HCT116 (cell line): ENCODE results near the gene IAH1. TPM values are rescaled to one million over a fixed set of nuclear protein-coding genes. Genes with fewer than 3 reads are reported as not detected.

Experiments used
- ATAC-seq: fragments of 200-7000 bp; cut with Tn5 transposase; 2 replicates; pipeline ENCODE4 v1.9.1; 2020; ENCODE audit warnings: mild to moderate bottlenecking, moderate library complexity
- BruUV-seq: library from RNA; stranded (reverse); fragments of 400-500 nt; replicated peaks from 2 replicates; lab custom pipeline; 2021; lab: Mats Ljungman, UMichigan
- CTCF ChIA-PET: fragments of 300-600 bp; sonication (Branson Sonifier 250); formaldehyde crosslinking; loops from one replicate; lab custom pipeline; 2021; ENCODE audit warnings: antibody characterized with exemption; lab: Charles Lee
- POLR2A ChIA-PET: fragments of 300-600, 350-600 bp; sonication (Branson Sonifier 250); formaldehyde crosslinking; loops from one replicate; lab custom pipeline; 2021; ENCODE audit warnings: antibody characterized with exemption; lab: Charles Lee
- RAD21 ChIA-PET, 2 experiments: fragments of 300-600 bp; sonication (Branson Sonifier 250); formaldehyde crosslinking; loops; one replicate each; lab custom pipeline; 2023; ENCODE audit warnings: low total read pairs in 2 of 2; ENCODE audit not compliant: uncharacterized antibody in 2 of 2, unreplicated experiment in 2 of 2, low non-redundant PET in 1 of 2; lab: Charles Lee
- DNase-seq: peaks from one replicate; pipeline ENCODE4 v3.0.0-alpha.2; 2010; ENCODE audit warnings: low read depth, low spot score
- H2AFZ ChIP-seq: fragments of 200-600 bp; shearing (Covaris generic), sonication (generic); 2 replicates; pipeline ENCODE4 v1.6.1; 2017; ENCODE audit warnings: low read depth, mixed run types, mixed read lengths, antibody characterized with exemption, low read length; ENCODE audit not compliant: poor library complexity, severe bottlenecking
- H3K27ac ChIP-seq: 2 replicates; pipeline ENCODE4 v1.5.1; 2012; ENCODE audit warnings: low read depth, low read length
- H3K27me3 ChIP-seq: fragments of 200-600 bp; sonication (generic); 2 replicates; pipeline ENCODE4 v1.6.1; 2016; ENCODE audit warnings: mixed run types, low read length, mixed read lengths; ENCODE audit not compliant: insufficient read depth
- H3K36me3 ChIP-seq, 2 experiments: fragments of 200-500 bp in 1 of 2; fragments of 200-600 bp in 1 of 2; sonication (Bioruptor generic) in 1 of 2; sonication (generic) in 1 of 2; 2 replicates each; pipeline versions ENCODE4 v1.5.1 to v1.6.1; 2014 to 2016; ENCODE audit warnings: low read length in 2 of 2, inconsistent platforms in 1 of 2, mixed read lengths in 1 of 2, mixed run types in 1 of 2; ENCODE audit not compliant: insufficient read depth in 2 of 2, control insufficient read depth in 1 of 2
- H3K4me1 ChIP-seq, 2 experiments: fragments of 200-600 bp in 1 of 2; sonication (generic) in 1 of 2; 2 replicates each; pipeline versions ENCODE4 v1.5.1 to v1.6.1; 2012 to 2017; ENCODE audit warnings: low read length in 2 of 2, inconsistent platforms in 1 of 2, mild to moderate bottlenecking in 1 of 2, mixed read lengths in 1 of 2, mixed run types in 1 of 2, moderate library complexity in 1 of 2; ENCODE audit not compliant: insufficient read depth in 2 of 2, control insufficient read depth in 1 of 2
- H3K4me2 ChIP-seq: fragments of 200-600 bp; sonication (generic); 2 replicates; pipeline ENCODE4 v1.6.1; 2017; ENCODE audit warnings: mixed run types, low read length, mixed read lengths
- H3K4me3 ChIP-seq, 2 experiments: fragments of 200-600 bp in 1 of 2; sonication (generic) in 1 of 2; replicated peaks in 1 of 2; 2 replicates each; pipeline ENCODE4 v1.5.1; 2011 to 2016; ENCODE audit warnings: low read length in 2 of 2, control low read depth in 1 of 2, low read depth in 1 of 2, mild to moderate bottlenecking in 1 of 2, mixed read lengths in 1 of 2, mixed run types in 1 of 2
- H3K79me2 ChIP-seq: fragments of 200-600 bp; sonication (generic); 2 replicates; pipeline ENCODE4 v1.6.1; 2017; ENCODE audit warnings: mild to moderate bottlenecking, mixed run types, low read length, moderate library complexity, mixed read lengths; ENCODE audit not compliant: insufficient read depth
- H3K9ac ChIP-seq: fragments of 200-600 bp; sonication (generic); 2 replicates; pipeline ENCODE4 v1.6.1; 2016; ENCODE audit warnings: low read length, mixed read lengths
- H3K9me2 ChIP-seq: fragments of 200-600 bp; sonication (generic), shearing (Covaris generic); 2 replicates; pipeline ENCODE4 v1.6.1; 2017; ENCODE audit warnings: mixed run types, mild to moderate bottlenecking, moderate library complexity; ENCODE audit not compliant: insufficient read depth
- H3K9me3 ChIP-seq, 2 experiments: fragments of 200-500 bp in 1 of 2; fragments of 200-600 bp in 1 of 2; sonication (Bioruptor generic) in 1 of 2; sonication (generic) in 1 of 2; 2 replicates each; pipeline ENCODE4 v1.6.1; 2014 to 2017; ENCODE audit warnings: low read length in 2 of 2, mixed read lengths in 2 of 2, inconsistent platforms in 1 of 2, low read depth in 1 of 2, mild to moderate bottlenecking in 1 of 2, mixed run types in 1 of 2, moderate library complexity in 1 of 2; ENCODE audit not compliant: control insufficient read depth in 1 of 2, insufficient read depth in 1 of 2
- H4K20me1 ChIP-seq: fragments of 200-600 bp; sonication (generic), shearing (Covaris generic); 2 replicates; pipeline ENCODE4 v1.6.1; 2017; ENCODE audit warnings: mixed run types, mild to moderate bottlenecking, moderate library complexity; ENCODE audit not compliant: insufficient read depth
- CEBPB ChIP-seq: IDR thresholded peaks from 2 replicates; pipeline ENCODE4 v1.6.1; 2012; ENCODE audit warnings: low read depth
- ELF1 ChIP-seq: IDR thresholded peaks from 2 replicates; pipeline ENCODE4 v1.6.1; 2012; ENCODE audit warnings: low read depth, borderline replicate concordance
- EZH2 ChIP-seq: fragments of 200-600 bp; sonication (generic); IDR thresholded peaks from 2 replicates; pipeline ENCODE4 v1.6.1; 2017; ENCODE audit warnings: antibody characterized with exemption, mixed run types
- EZH2phosphoT487 ChIP-seq: fragments of 200-600 bp; IDR thresholded peaks from 2 replicates; pipeline ENCODE4 v1.6.1; 2018; ENCODE audit warnings: antibody characterized with exemption, borderline replicate concordance
- FOSL1 ChIP-seq: IDR thresholded peaks from 2 replicates; pipeline ENCODE4 v1.6.1; 2012; ENCODE audit warnings: low read depth
- POLR2AphosphoS5 ChIP-seq: IDR thresholded peaks from 2 replicates; pipeline ENCODE4 v1.6.1; 2011; ENCODE audit warnings: mild to moderate bottlenecking, low read depth, low read length, moderate library complexity
- RAD21 ChIP-seq: IDR thresholded peaks from 2 replicates; pipeline ENCODE4 v1.6.1; 2012; ENCODE audit warnings: low read depth, mild to moderate bottlenecking
- SIN3A ChIP-seq: IDR thresholded peaks from 2 replicates; pipeline ENCODE4 v1.6.1; 2012; ENCODE audit warnings: low read depth
- SP1 ChIP-seq: IDR thresholded peaks from 2 replicates; pipeline ENCODE4 v1.6.1; 2012; ENCODE audit warnings: low read depth
- TCF7L2 ChIP-seq: IDR thresholded peaks from 2 replicates; pipeline ENCODE4 v1.7.0; 2011; ENCODE audit warnings: borderline replicate concordance, inconsistent platforms; ENCODE audit not compliant: insufficient read depth, insufficient read length; ENCODE audit errors: extremely low read depth
- YY1 ChIP-seq: IDR thresholded peaks from 2 replicates; pipeline ENCODE4 v1.6.1; 2011; ENCODE audit warnings: low read length, low read depth, moderate library complexity, mild to moderate bottlenecking; ENCODE audit not compliant: insufficient replicate concordance; ENCODE audit errors: extremely low read depth
- ZNF274 ChIP-seq: fragments of 200-500 bp; sonication (Bioruptor generic); IDR thresholded peaks from 2 replicates; pipeline ENCODE4 v1.6.1; 2014; ENCODE audit warnings: mild to moderate bottlenecking, low read depth, low read length, inconsistent platforms
- intact Hi-C: fragments of 100-400 bp; cut with micrococcal nuclease; formaldehyde crosslinking; loops from 2 replicates; pipeline ENCODE4 v1.10.0; 2022
- total RNA-seq: library from RNA; stranded (reverse); gene quantifications from one replicate; pipeline ENCODE4 v1.2.1, GENCODE V29; 2021; ENCODE audit not compliant: unreplicated experiment
- TF ChIP-seq, protein P1 (sequence below): IDR thresholded peaks from 2 replicates; pipeline ENCODE4 v1.6.1; 2012
- TF ChIP-seq, protein P2 (sequence below): IDR thresholded peaks from 2 replicates; pipeline ENCODE4 v1.6.1; 2012

The IAH1 gene
- total RNA-seq, 1 experiment from 2014 or later = 35.1 TPM

DNA sequence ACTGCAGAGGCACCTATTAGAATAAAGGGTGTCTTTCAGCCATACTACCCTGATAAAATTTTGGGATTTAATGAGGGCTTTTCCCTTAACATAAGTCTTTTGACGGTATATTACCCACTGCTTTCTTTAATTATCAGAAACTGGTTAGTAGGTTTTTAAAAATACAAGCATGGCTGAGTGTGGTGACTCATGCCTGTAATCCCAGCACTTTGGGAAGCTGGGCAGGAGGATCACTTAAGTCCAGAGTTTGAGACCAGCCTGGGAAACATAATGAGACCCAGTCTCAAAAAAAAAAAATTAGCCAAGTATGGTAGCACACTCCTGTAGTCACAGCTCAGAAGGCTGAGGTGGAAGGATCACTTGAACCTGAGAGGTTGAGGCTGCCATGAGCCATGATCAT is 34.8 kb upstream of the IAH1 start (continued):
- no peak for TF ChIP-seq CEBPB
- TF ChIP-seq POLR2AphosphoS5 = no peak
- TF ChIP-seq YY1 = no peak
- TF ChIP-seq FOSL1 = no peak
- no peak for TF ChIP-seq TCF7L2
- no peak for TF ChIP-seq EZH2
- TF ChIP-seq EZH2phosphoT487 = no peak
- no peak for TF ChIP-seq SIN3A
- no peak for TF ChIP-seq ZNF274
- TF ChIP-seq, all 23 proteins: peak for 0

DNA sequence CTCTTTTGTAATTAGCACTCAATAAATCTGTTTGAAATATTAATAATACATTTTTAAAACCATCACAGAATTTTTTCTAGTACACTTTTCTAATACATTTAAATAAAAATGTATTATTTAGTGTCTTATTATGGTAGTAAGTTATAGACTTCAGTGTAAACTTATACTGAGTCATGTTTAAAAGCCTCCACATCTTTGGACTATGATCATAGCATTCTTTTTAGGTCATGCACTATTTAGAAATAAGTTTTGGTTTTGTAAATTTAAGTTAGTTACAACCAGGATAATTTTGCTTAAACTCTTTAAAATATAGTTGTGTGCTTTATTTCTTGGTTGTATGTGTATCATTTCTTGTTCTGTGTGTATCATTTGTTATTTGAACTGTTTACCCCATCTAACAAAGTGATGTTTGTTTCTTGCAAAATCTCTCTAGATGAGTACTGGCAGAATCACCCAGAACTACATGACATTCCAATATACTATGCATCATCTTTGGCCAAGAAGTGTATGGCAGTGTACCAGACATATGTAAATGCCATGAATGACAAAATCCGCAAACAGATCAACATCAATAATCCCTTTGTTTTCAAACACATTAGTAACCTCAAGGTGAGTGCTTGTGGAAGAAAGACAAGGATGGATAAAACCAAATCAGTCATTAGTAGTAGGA is 34.2 kb upstream of the IAH1 start:
- ATAC-seq = no peak

More for the DNA sequence above, 34.2 kb upstream of the IAH1 start:
- H4K20me1 ChIP-seq = no peaks in the 10 kb centered on the region
- H3K79me2 ChIP-seq = no peaks in the 10 kb centered on the region
- H3K27me3 ChIP-seq = no peaks in the 10 kb centered on the region
- TF ChIP-seq, protein P1, sequence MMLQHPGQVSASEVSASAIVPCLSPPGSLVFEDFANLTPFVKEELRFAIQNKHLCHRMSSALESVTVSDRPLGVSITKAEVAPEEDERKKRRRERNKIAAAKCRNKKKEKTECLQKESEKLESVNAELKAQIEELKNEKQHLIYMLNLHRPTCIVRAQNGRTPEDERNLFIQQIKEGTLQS = no peak
- TF ChIP-seq SP1 (no peak), FOSL1 (no peak), CEBPB (no peak), EZH2phosphoT487 (no peak), ELF1 (no peak), RAD21 (no peak)
- TF ChIP-seq, protein P2, sequence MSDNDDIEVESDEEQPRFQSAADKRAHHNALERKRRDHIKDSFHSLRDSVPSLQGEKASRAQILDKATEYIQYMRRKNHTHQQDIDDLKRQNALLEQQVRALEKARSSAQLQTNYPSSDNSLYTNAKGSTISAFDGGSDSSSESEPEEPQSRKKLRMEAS = no peak
- ChIA-PET RAD21 (no interaction called here), CTCF (no interaction called here), POLR2A (no interaction called here)
- no peak overlapping the region for H3K27ac ChIP-seq
- no peak overlapping the region for H3K9ac ChIP-seq
- DNase-seq = no peak
- H2AFZ ChIP-seq = no peak overlapping the region
- no peaks in the 10 kb centered on the region for H3K4me1 ChIP-seq
- intact Hi-C loops = no loop called here
- no TSS peak for BruUV-seq
- H3K9me3 ChIP-seq = no peaks in the 10 kb centered on the region
- no peak overlapping the region for H3K4me3 ChIP-seq
- H3K4me2 ChIP-seq = no peak overlapping the region
- no peaks in the 10 kb centered on the region for H3K9me2 ChIP-seq
- peaks cover 24 to 37% of the 10 kb centered on the region in 2 experiments; a peak in 3 of 4 replicates for H3K36me3 ChIP-seq
